HL-60 (cell line): ENCODE measurements around the gene ACVR2A.

ENCODE experiments used
- DNase-seq, 2 experiments: peaks; one replicate each; pipeline ENCODE4 v3.0.0-alpha.2; 2010 to 2020; ENCODE audit warnings: low read depth in 1 of 2, low spot score in 1 of 2
- H3K27ac ChIP-seq: fragments of 250-450 bp; sonication (Bioruptor Pico); replicated peaks from 2 replicates; pipeline ENCODE4 v1.5.1; 2020; ENCODE audit warnings: mild to moderate bottlenecking, moderate library complexity
- H3K27me3 ChIP-seq: fragments of 250-450 bp; sonication (Bioruptor Pico); 2 replicates; pipeline ENCODE4 v1.5.1; 2021; ENCODE audit warnings: mild to moderate bottlenecking, moderate library complexity; ENCODE audit not compliant: insufficient read depth, poor library complexity, severe bottlenecking
- H3K4me3 ChIP-seq: replicated peaks from 2 replicates; pipeline ENCODE4 v1.5.1; 2011; ENCODE audit warnings: mild to moderate bottlenecking, control low read depth, low read length; ENCODE audit not compliant: insufficient read depth
- GABPA ChIP-seq: IDR thresholded peaks from 2 replicates; pipeline ENCODE4 v1.6.1; 2012; ENCODE audit warnings: low read depth
- POLR2AphosphoS5 ChIP-seq: IDR thresholded peaks from 2 replicates; pipeline ENCODE4 v1.6.1; 2012; ENCODE audit warnings: low read depth
- SPI1 ChIP-seq: IDR thresholded peaks from 2 replicates; pipeline ENCODE4 v1.6.1; 2012; ENCODE audit warnings: low read depth, mild to moderate bottlenecking, borderline replicate concordance
- TF ChIP-seq, protein P1 (sequence below): IDR thresholded peaks from 2 replicates; pipeline ENCODE4 v1.6.1; 2012; ENCODE audit warnings: low read depth; ENCODE audit not compliant: insufficient replicate concordance
- TF ChIP-seq, protein P2 (sequence below): IDR thresholded peaks from one replicate; pipeline ENCODE4 v1.5.1; 2011; ENCODE audit warnings: low read length, control low read depth, inconsistent platforms; ENCODE audit not compliant: insufficient read depth

ACVR2A gene

DNA sequence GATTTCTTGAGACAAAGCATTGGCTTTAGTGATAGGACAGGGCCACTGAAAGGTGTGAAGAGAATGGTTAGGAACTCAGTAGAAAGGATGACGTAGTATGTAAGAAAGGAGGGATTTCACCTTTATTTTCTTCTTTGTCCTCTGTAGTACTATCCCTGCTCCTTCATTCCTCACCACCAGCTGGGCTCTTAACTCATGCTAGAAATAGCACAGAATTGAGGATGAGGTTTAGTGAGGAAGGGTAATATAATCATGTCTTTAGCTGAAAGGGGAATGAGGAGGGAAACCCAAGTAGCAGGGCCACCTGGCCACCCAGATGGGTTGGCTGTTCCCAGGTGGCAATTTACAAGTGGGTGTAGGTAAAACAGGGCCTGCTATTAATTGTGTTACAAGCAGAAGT lies 15.2 kb downstream of the ACVR2A start:
- Histone ChIP-seq H3K27me3 (peaks cover 8% of the 10 kb centered on the region), H3K4me3 (no peak overlapping the region), H3K27ac (no peak overlapping the region)
- TF ChIP-seq GABPA (no peak), SPI1 (no peak), POLR2AphosphoS5 (no peak)
- TF ChIP-seq, protein P1, sequence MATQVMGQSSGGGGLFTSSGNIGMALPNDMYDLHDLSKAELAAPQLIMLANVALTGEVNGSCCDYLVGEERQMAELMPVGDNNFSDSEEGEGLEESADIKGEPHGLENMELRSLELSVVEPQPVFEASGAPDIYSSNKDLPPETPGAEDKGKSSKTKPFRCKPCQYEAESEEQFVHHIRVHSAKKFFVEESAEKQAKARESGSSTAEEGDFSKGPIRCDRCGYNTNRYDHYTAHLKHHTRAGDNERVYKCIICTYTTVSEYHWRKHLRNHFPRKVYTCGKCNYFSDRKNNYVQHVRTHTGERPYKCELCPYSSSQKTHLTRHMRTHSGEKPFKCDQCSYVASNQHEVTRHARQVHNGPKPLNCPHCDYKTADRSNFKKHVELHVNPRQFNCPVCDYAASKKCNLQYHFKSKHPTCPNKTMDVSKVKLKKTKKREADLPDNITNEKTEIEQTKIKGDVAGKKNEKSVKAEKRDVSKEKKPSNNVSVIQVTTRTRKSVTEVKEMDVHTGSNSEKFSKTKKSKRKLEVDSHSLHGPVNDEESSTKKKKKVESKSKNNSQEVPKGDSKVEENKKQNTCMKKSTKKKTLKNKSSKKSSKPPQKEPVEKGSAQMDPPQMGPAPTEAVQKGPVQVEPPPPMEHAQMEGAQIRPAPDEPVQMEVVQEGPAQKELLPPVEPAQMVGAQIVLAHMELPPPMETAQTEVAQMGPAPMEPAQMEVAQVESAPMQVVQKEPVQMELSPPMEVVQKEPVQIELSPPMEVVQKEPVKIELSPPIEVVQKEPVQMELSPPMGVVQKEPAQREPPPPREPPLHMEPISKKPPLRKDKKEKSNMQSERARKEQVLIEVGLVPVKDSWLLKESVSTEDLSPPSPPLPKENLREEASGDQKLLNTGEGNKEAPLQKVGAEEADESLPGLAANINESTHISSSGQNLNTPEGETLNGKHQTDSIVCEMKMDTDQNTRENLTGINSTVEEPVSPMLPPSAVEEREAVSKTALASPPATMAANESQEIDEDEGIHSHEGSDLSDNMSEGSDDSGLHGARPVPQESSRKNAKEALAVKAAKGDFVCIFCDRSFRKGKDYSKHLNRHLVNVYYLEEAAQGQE, result no peak
- TF ChIP-seq, protein P2, sequence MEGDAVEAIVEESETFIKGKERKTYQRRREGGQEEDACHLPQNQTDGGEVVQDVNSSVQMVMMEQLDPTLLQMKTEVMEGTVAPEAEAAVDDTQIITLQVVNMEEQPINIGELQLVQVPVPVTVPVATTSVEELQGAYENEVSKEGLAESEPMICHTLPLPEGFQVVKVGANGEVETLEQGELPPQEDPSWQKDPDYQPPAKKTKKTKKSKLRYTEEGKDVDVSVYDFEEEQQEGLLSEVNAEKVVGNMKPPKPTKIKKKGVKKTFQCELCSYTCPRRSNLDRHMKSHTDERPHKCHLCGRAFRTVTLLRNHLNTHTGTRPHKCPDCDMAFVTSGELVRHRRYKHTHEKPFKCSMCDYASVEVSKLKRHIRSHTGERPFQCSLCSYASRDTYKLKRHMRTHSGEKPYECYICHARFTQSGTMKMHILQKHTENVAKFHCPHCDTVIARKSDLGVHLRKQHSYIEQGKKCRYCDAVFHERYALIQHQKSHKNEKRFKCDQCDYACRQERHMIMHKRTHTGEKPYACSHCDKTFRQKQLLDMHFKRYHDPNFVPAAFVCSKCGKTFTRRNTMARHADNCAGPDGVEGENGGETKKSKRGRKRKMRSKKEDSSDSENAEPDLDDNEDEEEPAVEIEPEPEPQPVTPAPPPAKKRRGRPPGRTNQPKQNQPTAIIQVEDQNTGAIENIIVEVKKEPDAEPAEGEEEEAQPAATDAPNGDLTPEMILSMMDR, result no peak
- no peak for DNase-seq

DNA sequence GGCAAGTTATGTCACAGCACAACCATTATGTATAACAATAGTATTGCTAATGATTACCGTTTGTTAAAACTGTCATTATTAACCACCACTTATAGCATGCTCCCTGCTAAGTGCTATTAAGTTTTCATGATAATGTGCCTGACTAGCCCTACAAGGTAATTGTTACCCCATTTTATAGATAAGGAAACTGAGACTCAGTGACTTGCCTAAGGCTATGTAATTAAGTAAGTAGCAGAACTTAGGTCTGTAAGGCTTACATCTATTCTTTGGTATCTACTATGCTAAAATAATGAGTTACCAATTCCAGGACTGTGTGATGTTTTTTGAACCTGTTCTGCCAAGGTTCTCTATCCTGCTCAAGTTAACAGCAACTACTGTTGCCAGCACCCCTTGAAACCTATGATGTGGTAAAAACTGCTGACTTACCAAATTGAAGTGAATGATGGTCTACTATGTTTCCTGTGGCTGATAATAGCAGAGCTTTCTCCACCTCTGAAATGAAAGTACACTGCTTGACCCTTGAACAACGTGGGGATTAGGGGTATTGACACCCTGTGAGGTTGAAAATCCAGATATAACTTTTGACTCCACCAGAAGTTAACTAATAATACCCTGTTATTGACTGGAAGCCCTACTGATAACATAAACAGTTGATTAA lies 18.2 kb downstream of the ACVR2A start:
- DNase-seq, result no peak
- Histone ChIP-seq H3K27ac (no peak overlapping the region), H3K27me3 (peaks cover 5% of the 10 kb centered on the region), H3K4me3 (no peak overlapping the region)
- TF ChIP-seq, protein P2, result no peak
- no peak for TF ChIP-seq GABPA
- TF ChIP-seq, protein P1, result no peak
- TF ChIP-seq SPI1, result no peak
- TF ChIP-seq POLR2AphosphoS5, result no peak

DNA sequence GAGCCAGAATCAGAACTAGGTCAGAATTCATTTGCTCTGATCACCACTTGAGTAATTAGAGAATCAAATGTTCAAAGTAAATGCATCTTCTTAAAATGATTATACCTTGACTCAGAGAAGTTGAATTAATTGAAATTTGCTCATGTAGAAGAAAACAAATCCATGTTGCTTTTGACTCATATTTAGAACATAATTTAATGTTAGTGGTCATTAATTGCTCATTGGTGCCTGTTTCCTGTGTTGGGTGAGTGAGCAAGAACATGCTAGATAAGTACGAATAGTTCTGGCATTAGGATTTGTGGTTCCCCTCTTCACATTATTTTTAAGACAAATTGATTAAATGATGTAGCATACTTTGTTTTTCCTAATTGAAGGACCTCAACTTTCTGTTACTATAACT lies 19.0 kb downstream of the ACVR2A start:
- TF ChIP-seq, protein P2, result no peak
- Histone ChIP-seq H3K4me3 (no peak overlapping the region), H3K27me3 (peaks cover 6% of the 10 kb centered on the region), H3K27ac (no peak overlapping the region)
- no peak for DNase-seq

DNA sequence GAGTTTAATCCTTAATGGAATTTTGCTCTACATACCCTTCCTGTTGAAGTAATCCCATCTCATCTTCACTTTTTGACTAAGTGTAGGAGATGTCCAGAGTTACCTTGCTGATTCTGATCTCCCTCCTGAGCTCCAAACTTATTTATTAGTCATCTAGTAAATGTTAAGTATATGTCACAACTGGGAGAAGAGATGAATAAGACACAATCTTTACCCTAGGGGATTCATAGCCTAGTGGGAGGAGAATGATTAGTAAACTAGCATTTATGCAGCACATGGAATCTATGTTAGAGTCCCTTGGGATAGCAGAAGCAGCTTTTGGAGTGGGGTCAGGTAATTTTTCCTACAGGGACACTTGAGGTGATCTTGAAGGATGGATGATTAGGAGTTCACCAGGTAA lies 20.7 kb downstream of the ACVR2A start:
- H3K27ac ChIP-seq, result no peak overlapping the region
- no peak for DNase-seq
- no peak for TF ChIP-seq SPI1

More for the DNA sequence above, 20.7 kb downstream of the ACVR2A start:
- peaks cover 6% of the 10 kb centered on the region for H3K27me3 ChIP-seq
- H3K4me3 ChIP-seq, result no peak overlapping the region
